ENCODE data around the gene ARIH1. TPM values are rescaled to one million over a fixed set of nuclear protein-coding genes. Genes with fewer than 3 reads are reported as not detected.
"Not testable (repeated sequence)": the region's sequence is repeated elsewhere in the genome, so short reads cannot be mapped to it uniquely, and the experiment has no call there.

The ARIH1 gene
- polyA plus RNA-seq, 3 donors: 13.5 to 47.2 (median 14.4) TPM

- no peak overlapping the region for H2AFZ ChIP-seq (ENCODE audit: insufficient read depth, low read depth, low read length, poor library complexity, severe bottlenecking)
- H3K36me3 Mint-ChIP-seq: peaks cover 0 to 5% of the 10 kb centered on the region in 2 donors
- 100% methylated on average over 4 of the region's 4 CpGs for WGBS (ENCODE audit: insufficient coverage)
- no peaks in the 10 kb centered on the region for H3K36me3 ChIP-seq (replicated peaks in 1 of 2; ENCODE audit: control insufficient read depth in 1 of 2, insufficient read depth in 2 of 2, low read length in 2 of 2)
- H3K9me3 Mint-ChIP-seq: no peaks in the 10 kb centered on the region
- no peaks in the 10 kb centered on the region for H3K9me3 ChIP-seq (replicated peaks in 1 of 2; ENCODE audit: control insufficient read depth in 1 of 2, insufficient read depth in 1 of 2, low read length in 2 of 2)
- H3K4me3 Mint-ChIP-seq: no peak overlapping the region
- intact Hi-C loops (cut with micrococcal nuclease): loop anchor here in 1 of 2 donors (10.0 kb wide), 1 partner anchor 70 kb away; no protein-coding TSS in a partner anchor
- TF ChIP-seq, protein P1, sequence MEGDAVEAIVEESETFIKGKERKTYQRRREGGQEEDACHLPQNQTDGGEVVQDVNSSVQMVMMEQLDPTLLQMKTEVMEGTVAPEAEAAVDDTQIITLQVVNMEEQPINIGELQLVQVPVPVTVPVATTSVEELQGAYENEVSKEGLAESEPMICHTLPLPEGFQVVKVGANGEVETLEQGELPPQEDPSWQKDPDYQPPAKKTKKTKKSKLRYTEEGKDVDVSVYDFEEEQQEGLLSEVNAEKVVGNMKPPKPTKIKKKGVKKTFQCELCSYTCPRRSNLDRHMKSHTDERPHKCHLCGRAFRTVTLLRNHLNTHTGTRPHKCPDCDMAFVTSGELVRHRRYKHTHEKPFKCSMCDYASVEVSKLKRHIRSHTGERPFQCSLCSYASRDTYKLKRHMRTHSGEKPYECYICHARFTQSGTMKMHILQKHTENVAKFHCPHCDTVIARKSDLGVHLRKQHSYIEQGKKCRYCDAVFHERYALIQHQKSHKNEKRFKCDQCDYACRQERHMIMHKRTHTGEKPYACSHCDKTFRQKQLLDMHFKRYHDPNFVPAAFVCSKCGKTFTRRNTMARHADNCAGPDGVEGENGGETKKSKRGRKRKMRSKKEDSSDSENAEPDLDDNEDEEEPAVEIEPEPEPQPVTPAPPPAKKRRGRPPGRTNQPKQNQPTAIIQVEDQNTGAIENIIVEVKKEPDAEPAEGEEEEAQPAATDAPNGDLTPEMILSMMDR (IDR thresholded peaks at IDR 0.05): no peak
- H3K4me1 ChIP-seq (ENCODE audit: control insufficient read depth in 1 of 2, insufficient read depth in 2 of 2, low read length in 2 of 2): no peaks in the 10 kb centered on the region
- H3K27ac Mint-ChIP-seq: no peak overlapping the region
- no peak overlapping the region for H3K4me3 ChIP-seq (replicated peaks in 1 of 3; ENCODE audit: low read depth in 2 of 3, low read length in 3 of 3)
- no peaks in the 10 kb centered on the region for H3K27me3 ChIP-seq (ENCODE audit: control insufficient read depth in 2 of 2, insufficient read depth in 2 of 2, low read length in 2 of 2)
- H3K27me3 Mint-ChIP-seq (ENCODE audit: low read depth in 3 of 3): peaks cover 1 to 3% (median 3%) of the 10 kb centered on the region in 3 donors
- H3K4me2 ChIP-seq (replicated peaks; ENCODE audit: extremely low read depth, low read length, poor library complexity, severe bottlenecking): no peak overlapping the region
- no peak overlapping the region for H3K27ac ChIP-seq (ENCODE audit: low read depth in 1 of 2, low read length in 2 of 2)
- no peak overlapping the region for H3K9ac ChIP-seq (ENCODE audit: insufficient read depth, low read length, poor library complexity, severe bottlenecking)
- no peak for DNase-seq
- H3K79me2 ChIP-seq (ENCODE audit: insufficient read depth, low read length): no peaks in the 10 kb centered on the region
- H4K20me1 ChIP-seq (ENCODE audit: insufficient read depth, low read length): no peaks in the 10 kb centered on the region
- H3K4me1 Mint-ChIP-seq: no peaks in the 10 kb centered on the region
These were observed 130.7 kb downstream of the ARIH1 start for GRCh38 chr15:72604794-72605193.

DNA sequence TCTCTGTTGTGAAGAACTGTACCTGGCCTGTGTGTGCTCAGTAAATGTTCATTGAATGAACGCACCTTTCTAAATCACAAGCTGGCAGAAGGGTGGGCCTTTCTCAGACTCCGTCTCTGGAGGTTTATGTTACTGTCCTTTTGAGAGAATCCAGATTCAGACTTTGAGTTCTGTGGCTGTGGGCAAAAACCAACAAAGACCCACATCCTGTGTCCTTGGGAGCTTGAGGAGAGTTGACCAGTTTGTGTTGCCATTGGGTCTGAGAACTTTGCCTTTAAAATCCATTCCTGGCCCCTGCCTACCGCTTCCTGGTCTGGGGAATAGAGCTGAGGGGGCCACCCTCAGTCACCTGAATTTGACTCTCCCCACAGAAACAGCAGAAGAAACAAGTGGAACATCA, 134.0 kb downstream of the ARIH1 start:
- not testable (repeated sequence) for H3K9me3 Mint-ChIP-seq; H3K4me3 Mint-ChIP-seq; H2AFZ ChIP-seq (ENCODE audit: insufficient read depth, low read depth, low read length, poor library complexity, severe bottlenecking); H3K36me3 ChIP-seq (replicated peaks in 1 of 2; ENCODE audit: control insufficient read depth in 1 of 2, insufficient read depth in 2 of 2, low read length in 2 of 2); H3K27me3 Mint-ChIP-seq (ENCODE audit: low read depth in 3 of 3); H3K27ac Mint-ChIP-seq; H3K4me2 ChIP-seq (replicated peaks; ENCODE audit: extremely low read depth, low read length, poor library complexity, severe bottlenecking); H3K79me2 ChIP-seq (ENCODE audit: insufficient read depth, low read length); H3K9ac ChIP-seq (ENCODE audit: insufficient read depth, low read length, poor library complexity, severe bottlenecking); H4K20me1 ChIP-seq (ENCODE audit: insufficient read depth, low read length); H3K4me1 Mint-ChIP-seq; H3K4me1 ChIP-seq (ENCODE audit: control insufficient read depth in 1 of 2, insufficient read depth in 2 of 2, low read length in 2 of 2); H3K9me3 ChIP-seq (replicated peaks in 1 of 2; ENCODE audit: control insufficient read depth in 1 of 2, insufficient read depth in 1 of 2, low read length in 2 of 2); DNase-seq; H3K27ac ChIP-seq (ENCODE audit: low read depth in 1 of 2, low read length in 2 of 2); H3K36me3 Mint-ChIP-seq; H3K4me3 ChIP-seq (replicated peaks in 1 of 3; ENCODE audit: low read depth in 2 of 3, low read length in 3 of 3); H3K27me3 ChIP-seq (ENCODE audit: control insufficient read depth in 2 of 2, insufficient read depth in 2 of 2, low read length in 2 of 2)
- intact Hi-C loops (cut with micrococcal nuclease): loop anchor here in 1 of 2 donors (10.0 kb wide), 1 partner anchor 67 kb away; no protein-coding TSS in a partner anchor
- no CpG with 5 or more reads among the region's 3 CpGs for WGBS (ENCODE audit: insufficient coverage)

Measured in CD14-positive monocyte (primary cell).